ENCODE data around the gene BDKRB2. TPM values are rescaled to one million over a fixed set of nuclear protein-coding genes. Genes with fewer than 3 reads are reported as not detected.

BDKRB2 gene
- total RNA-seq, 1 donor from 2014 or later: 7.9 TPM

GRCh38 chr14:96215452-96216244 lies 11.0 kb downstream of the BDKRB2 start:
- Histone ChIP-seq H3K27ac (no peak overlapping the region), H3K9me3 (peaks cover 0 to 5% of the 10 kb centered on the region in 2 donors), H3K4me1 (no peaks in the 10 kb centered on the region), H3K4me3 (no peak overlapping the region), H3K27me3 (no peaks in the 10 kb centered on the region), H3K36me3 (no peaks in the 10 kb centered on the region)
- intact Hi-C loops (cut with DNase I): no loop called here
- DNase-seq (ENCODE audit: low spot score in 2 of 2): no peak
- TF ChIP-seq CTCF (IDR thresholded peaks at IDR 0.05): no peak

GRCh38 chr14:96216627-96217026 lies 12.0 kb downstream of the BDKRB2 start:
- intact Hi-C loops (cut with DNase I): no loop called here
- Histone ChIP-seq H3K4me3 (no peak overlapping the region), H3K9me3 (peaks cover 0 to 5% of the 10 kb centered on the region in 2 donors), H3K27me3 (no peaks in the 10 kb centered on the region), H3K36me3 (no peaks in the 10 kb centered on the region), H3K27ac (no peak overlapping the region), H3K4me1 (no peaks in the 10 kb centered on the region)
- no peak for DNase-seq (ENCODE audit: low spot score in 2 of 2)
- no peak for TF ChIP-seq CTCF (IDR thresholded peaks at IDR 0.05)

- intact Hi-C loops (cut with DNase I): no loop called here
- H3K36me3 ChIP-seq: no peaks in the 10 kb centered on the region
- H3K27ac ChIP-seq: no peak overlapping the region
- H3K9me3 ChIP-seq: peaks cover 0 to 2% of the 10 kb centered on the region in 2 donors
- H3K4me1 ChIP-seq: no peaks in the 10 kb centered on the region
- H3K27me3 ChIP-seq: no peaks in the 10 kb centered on the region
- no peak for DNase-seq (ENCODE audit: low spot score in 2 of 2)
- TF ChIP-seq CTCF (IDR thresholded peaks at IDR 0.05): no peak
- H3K4me3 ChIP-seq: no peak overlapping the region
Observed at GRCh38 chr14:96217376-96217913, 12.8 kb downstream of the BDKRB2 start.

- no peaks in the 10 kb centered on the region for H3K27me3 ChIP-seq
- DNase-seq (ENCODE audit: low spot score in 2 of 2): no peak
- H3K9me3 ChIP-seq: no peaks in the 10 kb centered on the region
- no peaks in the 10 kb centered on the region for H3K4me1 ChIP-seq
- intact Hi-C loops (cut with DNase I): no loop called here
- no peak overlapping the region for H3K4me3 ChIP-seq
- H3K36me3 ChIP-seq: no peaks in the 10 kb centered on the region
- TF ChIP-seq CTCF (IDR thresholded peaks at IDR 0.05): no peak
- H3K27ac ChIP-seq: no peak overlapping the region
Observed at GRCh38 chr14:96221109-96221650, 16.5 kb downstream of the BDKRB2 start.

- Histone ChIP-seq H3K9me3 (no peaks in the 10 kb centered on the region), H3K4me1 (no peaks in the 10 kb centered on the region), H3K4me3 (no peak overlapping the region), H3K36me3 (no peaks in the 10 kb centered on the region), H3K27ac (no peak overlapping the region), H3K27me3 (no peaks in the 10 kb centered on the region)
- no peak for TF ChIP-seq CTCF (IDR thresholded peaks at IDR 0.05)
- DNase-seq (ENCODE audit: low spot score in 2 of 2): no peak
- intact Hi-C loops (cut with DNase I): no loop called here
Observed at GRCh38 chr14:96221841-96222240, 17.2 kb downstream of the BDKRB2 start.
